K562 (cell line): Measurements from ENCODE around the gene PPP1R14D. TPM values are rescaled to one million over a fixed set of nuclear protein-coding genes. Genes with fewer than 3 reads are reported as not detected.

Experiments
- BRCA1 ChIP-seq, 2 experiments: fragments of 450-650 bp in 1 of 2; sonication (generic) in 1 of 2; formaldehyde crosslinking in 1 of 2; IDR thresholded peaks; 2 replicates each; pipeline versions ENCODE4 v1.5.0 to v1.6.1; 2017 to 2020; ENCODE audit warnings: mild to moderate bottlenecking in 1 of 2, missing genetic modification reagents in 1 of 2
- C11orf30 ChIP-seq: fragments of 450-650 bp; IDR thresholded peaks from 2 replicates; pipeline ENCODE4 v1.6.1; 2016; ENCODE audit warnings: low read depth, mild to moderate bottlenecking
- CAMTA2 ChIP-seq: fragments of 250-450 bp; sonication (Bioruptor Pico); conservative IDR thresholded peaks from 2 replicates; pipeline ENCODE4 v1.5.1; 2022
- CCNT2 ChIP-seq: IDR thresholded peaks from 2 replicates; pipeline ENCODE4 v1.6.1; 2011; ENCODE audit warnings: borderline replicate concordance, low read depth, mild to moderate bottlenecking, moderate library complexity, mixed read lengths, low read length; ENCODE audit not compliant: insufficient read length; ENCODE audit errors: extremely low read depth
- ETS1 ChIP-seq: conservative IDR thresholded peaks from 2 replicates; pipeline ENCODE4 v1.6.1; 2011; ENCODE audit warnings: low read depth, mild to moderate bottlenecking, low read length; ENCODE audit not compliant: control insufficient read depth
- FOXM1 ChIP-seq, 2 experiments: fragments of 450-650 bp in 1 of 2; sonication (generic) in 1 of 2; formaldehyde crosslinking in 1 of 2; IDR thresholded peaks; 2 replicates each; pipeline versions ENCODE4 v1.6.1 to v1.9.0; 2017 to 2022; ENCODE audit warnings: low read depth in 2 of 2, mild to moderate bottlenecking in 2 of 2, missing genetic modification reagents in 1 of 2, moderate library complexity in 1 of 2
- HINFP ChIP-seq: fragments of 450-650 bp; conservative IDR thresholded peaks from 2 replicates; pipeline ENCODE4 v1.6.1; 2016; ENCODE audit warnings: missing genetic modification characterization, low read depth, mild to moderate bottlenecking, control low read depth, missing compliant biosample characterization
- MAFG ChIP-seq: fragments of 450-650 bp; conservative IDR thresholded peaks from 2 replicates; pipeline ENCODE4 v1.6.1; 2016; ENCODE audit warnings: missing genetic modification characterization, missing compliant biosample characterization
- PHF20 ChIP-seq: fragments of 450-650 bp; IDR thresholded peaks from 2 replicates; pipeline ENCODE4 v1.6.1; 2018; ENCODE audit not compliant: partially characterized antibody
- PTBP1 ChIP-seq: fragments of 200-400 bp; formaldehyde crosslinking; IDR thresholded peaks from 2 replicates; pipeline ENCODE4 v1.6.1; 2017; ENCODE audit warnings: low read depth, low read length
- STAT5B ChIP-seq: fragments of 250-450 bp; sonication (Bioruptor Pico); IDR thresholded peaks from 2 replicates; pipeline ENCODE4 v1.8.0; 2021; ENCODE audit warnings: mild to moderate bottlenecking, inconsistent platforms
- ZBTB43 ChIP-seq: sonication (generic); formaldehyde crosslinking; IDR thresholded peaks from 2 replicates; pipeline ENCODE4 v1.8.0; 2023; ENCODE audit warnings: mild to moderate bottlenecking, missing genetic modification reagents
- ZNF354B ChIP-seq: fragments of 250-450 bp; sonication (Bioruptor Pico); IDR thresholded peaks from 2 replicates; pipeline ENCODE4 v1.4.0; 2020
- ZNF407 ChIP-seq: fragments of 450-650 bp; IDR thresholded peaks from 2 replicates; pipeline ENCODE4 v1.6.1; 2016; ENCODE audit warnings: low read depth
- ZZZ3 ChIP-seq: fragments of 450-650 bp; IDR thresholded peaks from 2 replicates; pipeline ENCODE4 v1.6.1; 2016; ENCODE audit warnings: antibody characterized with exemption, mild to moderate bottlenecking, moderate library complexity
- polyA plus RNA-seq, 8 experiments: library from polyadenylated mRNA; depleted of rRNA in 4 of 8; stranded (reverse) in 5 of 8; unstranded in 3 of 8; fragments of >200 nt; fragmentation: Nextera tagmentation in 2 of 8; fragmentation: Illumina TruSeq in 1 of 8; extraction: Ambion mirVana in 2 of 8; extraction: Trizol in 1 of 8; gene quantifications; 2 replicates each; pipeline versions ENCODE4 v1.2.1 to v1.2.3, GENCODE V29; 2011 to 2014; ENCODE audit warnings: inconsistent platforms in 1 of 8, missing spikeins in 1 of 8
- total RNA-seq, 7 experiments: library from RNA; depleted of rRNA in 6 of 7; stranded (reverse); fragments of >200 nt in 6 of 7; fragmentation: Illumina TruSeq in 2 of 7; extraction: Trizol in 2 of 7; gene quantifications; 2 replicates each; pipeline versions ENCODE4 v1.2.1 to v1.2.3, GENCODE V29; 2011 to 2021; ENCODE audit warnings: low replicate concordance in 1 of 7

Gene PPP1R14D
- total and polyA plus RNA-seq, 9 of the 15 experiments (the other 6 are each of a cell fraction or from before 2014, with no cell fraction given): 0.11 to 0.18 TPM; not detected in 7

GRCh38 chr15:40857601-40858341, 29.3 kb upstream of the PPP1R14D start (continued):
- TF ChIP-seq ETS1: no peak
- TF ChIP-seq MAFG (tag): no peak
- no peak for TF ChIP-seq ZBTB43 (CRISPR knock-in tag)
- TF ChIP-seq STAT5B (CRISPR knock-in tag): no peak
- no peak for TF ChIP-seq CAMTA2 (CRISPR knock-in tag)
- TF ChIP-seq BRCA1 (IDR thresholded peaks at IDR 0.05): no peak
- TF ChIP-seq BRCA1 (CRISPR knock-in tag; IDR thresholded peaks at IDR 0.05): no peak
- TF ChIP-seq PTBP1: no peak
- TF ChIP-seq ZZZ3: no peak
- TF ChIP-seq C11orf30: no peak
- no peak for TF ChIP-seq ZNF407
- TF ChIP-seq CCNT2: no peak
- no peak for TF ChIP-seq PHF20
- no peak for TF ChIP-seq FOXM1 (IDR thresholded peaks at IDR 0.05; ENCODE audit: low read depth)
- no peak for TF ChIP-seq FOXM1 (CRISPR knock-in tag; IDR thresholded peaks at IDR 0.05; ENCODE audit: low read depth)
- TF ChIP-seq ZNF354B (CRISPR knock-in tag): no peak
- TF ChIP-seq HINFP (tag): no peak
